GM18498 (cell line): ENCODE measurements around the gene TMEM74B.
"Not testable (repeated sequence)": the region's sequence is repeated elsewhere in the genome, so short reads cannot be mapped to it uniquely, and the experiment has no call there.

Experiments
- ATAC-seq: cut with Tn5 transposase; IDR thresholded peaks from one replicate; pipeline ENCODE4 v1.9.1; 2021; ENCODE audit warnings: mild to moderate bottlenecking, moderate library complexity; ENCODE audit not compliant: unreplicated experiment

The TMEM74B gene

GRCh38 chr20:1149812-1150211, 35.0 kb downstream of the TMEM74B start:
- not testable (repeated sequence) for ATAC-seq

GRCh38 chr20:1146957-1147356, 37.8 kb downstream of the TMEM74B start:
- ATAC-seq, result no peak

GRCh38 chr20:1144401-1145172, 40.2 kb downstream of the TMEM74B start:
- ATAC-seq, result no peak

GRCh38 chr20:1137236-1137635, 47.5 kb downstream of the TMEM74B start:
- ATAC-seq, result no peak

- ATAC-seq, result no peak
These were observed 49.9 kb downstream of the TMEM74B start for GRCh38 chr20:1134836-1135235.

GRCh38 chr20:1134355-1134754, 50.4 kb downstream of the TMEM74B start:
- ATAC-seq, result no peak

- ATAC-seq, result no peak
These were observed 53.4 kb downstream of the TMEM74B start for GRCh38 chr20:1131354-1131753.

- ATAC-seq, result no peak
These were observed 53.9 kb downstream of the TMEM74B start for GRCh38 chr20:1130847-1131246.
